Kidney (tissue), 14 donors: ENCODE measurements around the gene APOA1. TPM values are rescaled to one million over a fixed set of nuclear protein-coding genes. Genes with fewer than 3 reads are reported as not detected.

Source experiments
- DNase-seq, 5 donors: peaks; one replicate each; pipeline ENCODE4 v3.0.0-alpha.2; 2013 to 2020
- FAIRE-seq: peaks from 2 replicates; lab custom pipeline; 2012; peaks lifted over from hg19 to GRCh38; lab: Jason Lieb, UNC
- H3K27ac ChIP-seq, 2 donors: one replicate each; pipeline ENCODE4 v1.7.0; 2013; ENCODE audit warnings: low read depth in 2 of 2, low read length in 2 of 2, inconsistent platforms in 1 of 2
- H3K27me3 ChIP-seq: one replicate; pipeline ENCODE4 v1.7.1; 2013; ENCODE audit warnings: low read length, inconsistent platforms; ENCODE audit not compliant: control insufficient read depth, insufficient read depth
- H3K36me3 ChIP-seq, 3 donors: one replicate each; pipeline versions ENCODE4 v1.7.0 to v1.7.1; 2013; ENCODE audit warnings: low read length in 3 of 3, control low read depth in 1 of 3, inconsistent platforms in 1 of 3; ENCODE audit not compliant: insufficient read depth in 3 of 3, control insufficient read depth in 2 of 3
- H3K4me1 ChIP-seq, 3 donors: one replicate each; pipeline versions ENCODE4 v1.7.0 to v1.7.1; 2013; ENCODE audit warnings: low read length in 3 of 3, inconsistent platforms in 1 of 3, low read depth in 1 of 3; ENCODE audit not compliant: control insufficient read depth in 2 of 3, insufficient read depth in 2 of 3
- H3K4me3 ChIP-seq, 3 donors: one replicate each; pipeline versions ENCODE4 v1.7.0 to v1.8.1; 2013; ENCODE audit warnings: low read length in 3 of 3, control low read depth in 1 of 3, inconsistent platforms in 1 of 3
- H3K9ac ChIP-seq, 3 donors: one replicate each; pipeline versions ENCODE4 v1.7.0 to v1.7.1; 2013; ENCODE audit warnings: low read length in 3 of 3, control low read depth in 1 of 3, inconsistent platforms in 1 of 3
- H3K9me3 ChIP-seq, 3 donors: one replicate each; pipeline versions ENCODE4 v1.7.0 to v1.7.1; 2013; ENCODE audit warnings: low read length in 3 of 3, control low read depth in 1 of 3, inconsistent platforms in 1 of 3; ENCODE audit not compliant: control insufficient read depth in 2 of 3, insufficient read depth in 1 of 3
- intact Hi-C: fragments of 100-400 bp; cut with DNase I; formaldehyde crosslinking; loops from one replicate; pipeline ENCODE4 v1.11.1; 2022
- polyA plus RNA-seq: library from polyadenylated mRNA; stranded (reverse); fragments of 350-450 nt; fragmentation: Illumina TruSeq; extraction: RNeasy Lipid Tissue Mini Kit (QIAGEN cat#74804); gene quantifications from one replicate; pipeline ENCODE4 v1.2.3, GENCODE V29; 2014; ENCODE audit warnings: low read depth, low replicate concordance; ENCODE audit not compliant: insufficient read depth
- total RNA-seq: library from RNA; stranded (reverse); fragmentation: NEBNext Ultra II Directional; extraction: Animal tissue kit (Norgen Biotek cat#: 25700); gene quantifications from one replicate; pipeline ENCODE4 v1.2.1, GENCODE V29; 2021
- TF ChIP-seq, protein P1 (sequence below): IDR thresholded peaks from 3 replicates; pipeline ENCODE4 v1.5.1; 2012; ENCODE audit warnings: mild to moderate bottlenecking, moderate library complexity, borderline replicate concordance; ENCODE audit not compliant: insufficient read depth; ENCODE audit errors: extremely low read depth
- donor health status: control.
- donor health status: control.
- donor health status: control.
- donor health status: control.
- donor health status: control.
- donor health status: DM: yes; HTN: yes; CAD: no.
- donor health status: Normal renal cell carcinoma (clear cell type).

APOA1 gene
- total and polyA plus RNA-seq, 2 donors from 2014 or later = 2.0 TPM; not detected in 1

DNA sequence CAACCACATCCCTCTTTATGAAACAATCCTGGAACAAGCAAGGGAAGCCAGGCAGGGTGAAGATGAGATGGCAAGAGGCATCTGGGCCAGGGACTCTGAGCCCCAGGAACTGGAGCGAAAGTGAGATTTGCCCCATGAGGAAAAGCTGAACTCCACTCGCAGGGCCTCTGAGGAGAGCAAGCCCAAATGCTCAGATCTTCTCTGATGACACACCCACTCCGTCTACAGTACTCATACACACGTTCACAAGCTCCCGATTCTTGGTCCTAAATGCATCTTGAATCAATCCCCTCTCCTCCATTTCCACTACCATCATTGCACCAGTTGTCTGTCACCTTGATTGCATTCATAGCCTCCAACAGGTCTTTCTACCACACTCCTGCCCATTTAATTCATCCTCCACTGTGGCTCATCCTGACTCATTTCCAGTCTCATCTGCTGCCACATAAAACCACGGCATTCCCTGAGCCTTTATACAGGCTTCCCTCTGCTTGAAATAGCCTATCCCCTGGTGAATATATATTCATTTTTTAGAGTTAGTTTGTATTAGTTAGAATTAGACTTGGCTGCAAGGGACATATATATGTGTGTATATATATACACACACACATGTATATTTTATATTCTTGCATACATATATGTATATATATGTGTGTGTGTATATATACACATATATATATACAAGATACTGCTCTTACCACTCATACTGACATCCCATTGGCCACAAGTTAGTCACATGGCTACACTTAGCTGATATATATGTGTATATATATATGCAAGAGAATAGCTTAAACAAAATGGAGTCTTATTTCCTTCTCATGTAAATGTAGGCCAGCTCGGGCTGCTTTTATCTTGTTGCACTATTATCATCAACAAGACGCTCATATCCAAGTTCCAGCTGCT is 44.3 kb downstream of the APOA1 start:
- Histone ChIP-seq H3K36me3 (no peaks in the 10 kb centered on the region), H3K9me3 (no peaks in the 10 kb centered on the region), H3K27ac (no peak overlapping the region), H3K9ac (no peak overlapping the region), H3K27me3 (no peaks in the 10 kb centered on the region), H3K4me1 (peaks cover 0 to 10% (median 6%) of the 10 kb centered on the region in 3 donors), H3K4me3 (no peak overlapping the region)
- DNase-seq (no peak), FAIRE-seq (no peak)
- TF ChIP-seq, protein P1, sequence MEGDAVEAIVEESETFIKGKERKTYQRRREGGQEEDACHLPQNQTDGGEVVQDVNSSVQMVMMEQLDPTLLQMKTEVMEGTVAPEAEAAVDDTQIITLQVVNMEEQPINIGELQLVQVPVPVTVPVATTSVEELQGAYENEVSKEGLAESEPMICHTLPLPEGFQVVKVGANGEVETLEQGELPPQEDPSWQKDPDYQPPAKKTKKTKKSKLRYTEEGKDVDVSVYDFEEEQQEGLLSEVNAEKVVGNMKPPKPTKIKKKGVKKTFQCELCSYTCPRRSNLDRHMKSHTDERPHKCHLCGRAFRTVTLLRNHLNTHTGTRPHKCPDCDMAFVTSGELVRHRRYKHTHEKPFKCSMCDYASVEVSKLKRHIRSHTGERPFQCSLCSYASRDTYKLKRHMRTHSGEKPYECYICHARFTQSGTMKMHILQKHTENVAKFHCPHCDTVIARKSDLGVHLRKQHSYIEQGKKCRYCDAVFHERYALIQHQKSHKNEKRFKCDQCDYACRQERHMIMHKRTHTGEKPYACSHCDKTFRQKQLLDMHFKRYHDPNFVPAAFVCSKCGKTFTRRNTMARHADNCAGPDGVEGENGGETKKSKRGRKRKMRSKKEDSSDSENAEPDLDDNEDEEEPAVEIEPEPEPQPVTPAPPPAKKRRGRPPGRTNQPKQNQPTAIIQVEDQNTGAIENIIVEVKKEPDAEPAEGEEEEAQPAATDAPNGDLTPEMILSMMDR = no peak
- intact Hi-C loops = no loop called here

DNA sequence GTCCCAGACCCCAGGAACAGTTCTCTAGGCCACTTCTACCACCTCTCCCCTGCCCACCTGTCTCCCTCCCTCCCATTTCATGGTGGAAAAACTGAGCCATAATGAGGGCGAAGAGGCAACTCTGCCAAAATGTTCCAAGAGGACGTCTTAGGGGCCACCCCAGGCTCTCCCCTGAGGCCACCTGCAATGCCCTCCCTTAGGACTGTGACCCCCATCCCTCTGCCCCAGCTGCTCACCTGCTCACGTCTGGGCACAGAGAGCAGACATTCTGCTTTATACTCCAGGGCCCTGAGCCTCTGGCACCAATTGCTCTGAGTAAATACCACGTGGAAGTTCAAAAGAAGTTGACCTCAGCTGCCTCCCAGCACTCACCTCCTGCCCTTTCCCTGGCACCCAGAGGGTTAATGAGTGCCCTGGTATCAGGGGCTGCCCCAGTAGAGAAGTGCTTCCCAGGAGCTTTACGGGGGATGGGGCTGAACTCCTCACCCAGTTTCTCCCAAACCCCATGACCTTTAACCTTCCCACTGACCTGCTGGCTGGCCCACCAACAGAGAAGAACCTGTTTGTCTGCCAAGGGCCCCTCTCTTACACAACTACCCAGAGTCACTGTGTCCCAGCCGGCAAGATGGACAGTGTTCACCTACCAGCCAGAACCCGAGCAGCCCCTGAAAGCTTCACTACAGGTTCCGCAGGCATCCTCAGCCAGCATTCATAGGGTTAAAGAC is 45.1 kb downstream of the APOA1 start:
- Histone ChIP-seq H3K4me1 (peaks cover 0 to 10% (median 7%) of the 10 kb centered on the region in 3 donors), H3K36me3 (no peaks in the 10 kb centered on the region), H3K27ac (no peak overlapping the region), H3K9me3 (no peaks in the 10 kb centered on the region), H3K4me3 (no peak overlapping the region), H3K27me3 (no peaks in the 10 kb centered on the region), H3K9ac (no peak overlapping the region)
- FAIRE-seq (no peak), DNase-seq (no peak)
- TF ChIP-seq, protein P1 = no peak
- intact Hi-C loops = no loop called here

DNA sequence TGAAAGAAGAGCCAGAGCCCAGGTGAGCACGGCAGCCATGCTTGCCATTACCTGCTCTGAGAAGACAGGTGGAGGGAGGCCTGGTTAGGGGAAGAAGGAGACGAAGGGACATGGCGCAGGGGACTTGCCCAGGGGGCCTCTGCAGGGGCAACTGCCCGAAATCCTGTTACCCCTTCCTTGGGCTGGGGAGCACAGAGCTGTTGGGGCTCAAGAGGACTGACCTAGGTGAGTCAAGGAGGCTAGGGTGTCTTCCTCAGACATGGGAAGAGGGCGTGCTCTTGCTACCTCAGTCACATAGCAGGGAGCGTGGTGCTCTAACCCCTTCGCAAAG is 45.6 kb downstream of the APOA1 start, which contains the start of gene APOA5:
APOA5 (minus strand) TSS at position 67 of the 331 bp plus-strand sequence; CDS start at position 48, 19 bp downstream.
- H3K9ac ChIP-seq = no peak within 1 kb of the TSS
- no peaks in the 10 kb centered on the region for H3K36me3 ChIP-seq
- no peaks in the 10 kb centered on the region for H3K9me3 ChIP-seq
- H3K4me3 ChIP-seq = peak within 1 kb of the TSS in 1 of 3 donors; percentile 17
- intact Hi-C loops = no loop called here
- H3K27ac ChIP-seq = no peak within 1 kb of the TSS
- no peak for DNase-seq
- no peaks in the 10 kb centered on the region for H3K27me3 ChIP-seq
- FAIRE-seq = no peak
- H3K4me1 ChIP-seq = peaks cover 0 to 15% (median 11%) of the 10 kb centered on the region in 3 donors
- TF ChIP-seq, protein P1 = no peak
